ELR (cell line): ENCODE results near the gene IFNA8.
"Not testable (repeated sequence)": the region's sequence is repeated elsewhere in the genome, so short reads cannot be mapped to it uniquely, and the experiment has no call there.

Experiments used
- DNase-seq: peaks from one replicate; pipeline ENCODE4 v3.0.0-alpha.2; 2015; ENCODE audit warnings: low read depth

The IFNA8 gene

GRCh38 chr9:21408817-21409216 lies at the start of gene IFNA8:
Gene IFNA8, plus strand, starts transcription at chr9:21409117. Its CDS starts 60 bp downstream, at chr9:21409177.
- DNase-seq = no peak

GRCh38 chr9:21362287-21362686 lies 46.6 kb upstream of the IFNA8 start:
- no peak for DNase-seq

- DNase-seq = not testable (repeated sequence)
Measured at GRCh38 chr9:21367169-21367568, 41.7 kb upstream of the IFNA8 start.

GRCh38 chr9:21367957-21368356 lies 41.0 kb upstream of the IFNA8 start, which contains the start of gene IFNA13:
Gene IFNA13, minus strand, starts transcription at chr9:21368057. Its CDS starts 47 bp downstream, at chr9:21368010.
- DNase-seq = no peak

GRCh38 chr9:21371467-21371866 lies 37.5 kb upstream of the IFNA8 start:
- not testable (repeated sequence) for DNase-seq

- no peak for DNase-seq
Measured at GRCh38 chr9:21381448-21382339, 27.2 kb upstream of the IFNA8 start.

- no peak for DNase-seq
Measured at GRCh38 chr9:21383627-21384026, 25.3 kb upstream of the IFNA8 start.

GRCh38 chr9:21385131-21385670 lies 23.7 kb upstream of the IFNA8 start, which contains the start of gene IFNA2:
Gene IFNA2, minus strand, starts transcription at chr9:21385398. Its CDS starts 69 bp downstream, at chr9:21385329.
- no peak for DNase-seq

- DNase-seq = peak; percentile 67
Measured at GRCh38 chr9:21392270-21392669, 16.6 kb upstream of the IFNA8 start.

GRCh38 chr9:21395778-21396717 lies 12.9 kb upstream of the IFNA8 start:
- DNase-seq = peak; percentile 42

- no peak for DNase-seq
Measured at GRCh38 chr9:21398955-21399489, 9.9 kb upstream of the IFNA8 start.

- DNase-seq = no peak
Measured at GRCh38 chr9:21399956-21400355, 9.0 kb upstream of the IFNA8 start.

- no peak for DNase-seq
Measured at GRCh38 chr9:21402386-21403251, 6.3 kb upstream of the IFNA8 start.

- no peak for DNase-seq
Measured at GRCh38 chr9:21404146-21404545, 4.8 kb upstream of the IFNA8 start.

- DNase-seq = no peak
Measured at GRCh38 chr9:21412107-21412506, 3.2 kb downstream of the IFNA8 start.

GRCh38 chr9:21413151-21413550 lies 4.2 kb downstream of the IFNA8 start:
- DNase-seq = no peak

- peak; percentile 26 for DNase-seq
Measured at GRCh38 chr9:21413624-21414023, 4.7 kb downstream of the IFNA8 start.

- DNase-seq = no peak
Measured at GRCh38 chr9:21414220-21414940, 5.5 kb downstream of the IFNA8 start.

- DNase-seq = no peak
Measured at GRCh38 chr9:21415493-21416267, 6.8 kb downstream of the IFNA8 start.
